Upper lobe of left lung (tissue), 4 donors: ENCODE measurements around the gene CHST8.

Experiments used
- CTCF ChIP-seq, 6 experiments: fragments of 450-650 bp in 4 of 6; fragments of 200-600 bp in 2 of 6; sonication (generic) in 2 of 6; IDR thresholded peaks; one replicate each; pipeline ENCODE4 v1.5.1; 2016 to 2019; ENCODE audit warnings: antibody characterized with exemption in 6 of 6
- EP300 ChIP-seq, 4 donors: sonication (generic); formaldehyde crosslinking; IDR thresholded peaks; one replicate each; pipeline ENCODE4 v1.5.1; 2017; ENCODE audit warnings: antibody characterized with exemption in 4 of 4, control low read depth in 2 of 4
- POLR2A ChIP-seq, 4 donors: fragments of 450-650 bp; IDR thresholded peaks; one replicate each; pipeline ENCODE4 v1.5.1; 2016 to 2017; ENCODE audit warnings: antibody characterized with exemption in 4 of 4, mild to moderate bottlenecking in 2 of 4
- POLR2AphosphoS5 ChIP-seq, 2 donors: sonication (generic); formaldehyde crosslinking; IDR thresholded peaks; one replicate each; pipeline ENCODE4 v1.5.1; 2017; ENCODE audit warnings: antibody characterized with exemption in 2 of 2

GRCh38 chr19:33713194-33713593 is 91.4 kb downstream of the CHST8 start:
- TF ChIP-seq POLR2AphosphoS5 (IDR thresholded peaks at IDR 0.05) (no peak), CTCF (IDR thresholded peaks at IDR 0.05) (no peak), EP300 (IDR thresholded peaks at IDR 0.05) (no peak), POLR2A (IDR thresholded peaks at IDR 0.05) (no peak)
